Activated T-cell treated with anti-CD3 and anti-CD28 coated beads, Interleukin-2, amount 50 U/mL, for 72 hours (primary cell): ENCODE data around the gene RBBP8NL. TPM values are rescaled to one million over a fixed set of nuclear protein-coding genes. Genes with fewer than 3 reads are reported as not detected.

Source experiments
- ATAC-seq, 2 donors: fragments of 150-1000 bp; cut with Tn5 transposase; replicated peaks in 1 of 2; 2 replicates each; pipeline ENCODE4 v1.10.0; 2021; ENCODE audit warnings: moderate library complexity in 2 of 2, mild to moderate bottlenecking in 1 of 2
- DNase-seq, 2 donors: peaks; one replicate each; pipeline ENCODE4 v3.0.0; 2021 to 2022; ENCODE audit warnings: mixed read lengths in 1 of 2
- H3K27ac Mint-ChIP-seq: one replicate; pipeline ENCODE4 v1.8.0; 2022; ENCODE audit warnings: mild to moderate bottlenecking, moderate library complexity, mixed read lengths
- H3K27me3 Mint-ChIP-seq: one replicate; pipeline ENCODE4 v1.8.0; 2022; ENCODE audit warnings: low read depth, mixed read lengths
- H3K36me3 Mint-ChIP-seq, 2 donors: one replicate each; pipeline ENCODE4 v1.8.0; 2022; ENCODE audit warnings: mixed read lengths in 2 of 2, mild to moderate bottlenecking in 1 of 2; ENCODE audit not compliant: insufficient read depth in 2 of 2
- H3K4me1 Mint-ChIP-seq: one replicate; pipeline ENCODE4 v1.8.0; 2022; ENCODE audit warnings: low read depth, mixed read lengths
- H3K4me3 Mint-ChIP-seq, 2 donors: one replicate each; pipeline ENCODE4 v1.8.0; 2022; ENCODE audit warnings: mild to moderate bottlenecking in 2 of 2, mixed read lengths in 2 of 2, moderate library complexity in 2 of 2
- H3K9me3 Mint-ChIP-seq, 2 donors: one replicate each; pipeline ENCODE4 v1.8.0; 2022; ENCODE audit warnings: mixed read lengths in 2 of 2
- total RNA-seq, 2 donors: library from RNA; stranded (reverse); gene quantifications; one replicate each; pipeline ENCODE4 v1.2.3, GENCODE V29; 2022

RBBP8NL gene
- total RNA-seq, 2 donors from 2014 or later = not detected

DNA sequence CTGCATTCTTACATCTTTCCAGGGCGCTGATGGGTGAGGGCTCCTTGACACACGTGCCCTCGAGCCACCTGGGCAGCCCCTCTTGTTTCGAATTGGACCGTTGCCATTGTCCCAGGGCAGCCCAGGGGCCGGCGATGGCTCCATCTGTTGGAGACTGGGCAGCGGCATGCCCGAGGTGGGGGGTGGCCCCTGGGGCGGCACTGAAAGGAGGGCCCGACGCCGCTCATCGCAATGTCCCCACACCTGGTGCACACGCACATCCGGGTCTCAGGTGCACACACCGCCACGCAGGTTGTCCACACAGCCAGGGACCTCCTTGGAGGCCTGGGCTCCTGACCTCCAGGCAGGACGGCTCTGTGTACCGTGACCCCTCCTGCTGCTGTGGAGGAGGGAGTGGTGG lies 30.5 kb upstream of the RBBP8NL start:
- H3K4me3 Mint-ChIP-seq = no peak overlapping the region
- H3K9me3 Mint-ChIP-seq = no peaks in the 10 kb centered on the region
- H3K27ac Mint-ChIP-seq = no peak overlapping the region
- H3K4me1 Mint-ChIP-seq = no peaks in the 10 kb centered on the region
- DNase-seq (no peak), ATAC-seq (no peak)
- H3K36me3 Mint-ChIP-seq = no peaks in the 10 kb centered on the region
- peaks cover 5% of the 10 kb centered on the region for H3K27me3 Mint-ChIP-seq

DNA sequence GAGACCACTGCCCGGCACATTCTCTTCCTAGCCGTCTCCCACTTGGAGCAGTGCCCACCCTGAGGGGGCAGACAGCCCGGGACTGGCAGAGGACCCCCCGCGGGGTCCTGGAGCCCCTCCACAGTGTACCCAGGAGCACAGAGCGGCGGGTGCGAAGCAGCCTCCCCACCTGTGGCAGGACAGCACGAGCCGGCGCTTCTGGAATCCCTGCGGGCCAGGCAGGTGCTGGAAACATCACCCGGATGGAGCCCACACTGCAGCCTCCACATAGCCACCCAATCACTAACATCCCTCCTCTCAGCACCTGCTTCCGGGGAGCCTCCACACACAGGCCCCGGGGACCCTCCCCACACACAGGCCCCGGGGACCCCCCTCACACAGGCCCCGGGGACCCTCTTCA lies 29.8 kb upstream of the RBBP8NL start:
- no peaks in the 10 kb centered on the region for H3K4me1 Mint-ChIP-seq
- no peak overlapping the region for H3K4me3 Mint-ChIP-seq
- no peak for ATAC-seq
- DNase-seq = no peak
- no peak overlapping the region for H3K27ac Mint-ChIP-seq
- H3K27me3 Mint-ChIP-seq = peaks cover 5% of the 10 kb centered on the region
- no peaks in the 10 kb centered on the region for H3K36me3 Mint-ChIP-seq
- no peaks in the 10 kb centered on the region for H3K9me3 Mint-ChIP-seq

DNA sequence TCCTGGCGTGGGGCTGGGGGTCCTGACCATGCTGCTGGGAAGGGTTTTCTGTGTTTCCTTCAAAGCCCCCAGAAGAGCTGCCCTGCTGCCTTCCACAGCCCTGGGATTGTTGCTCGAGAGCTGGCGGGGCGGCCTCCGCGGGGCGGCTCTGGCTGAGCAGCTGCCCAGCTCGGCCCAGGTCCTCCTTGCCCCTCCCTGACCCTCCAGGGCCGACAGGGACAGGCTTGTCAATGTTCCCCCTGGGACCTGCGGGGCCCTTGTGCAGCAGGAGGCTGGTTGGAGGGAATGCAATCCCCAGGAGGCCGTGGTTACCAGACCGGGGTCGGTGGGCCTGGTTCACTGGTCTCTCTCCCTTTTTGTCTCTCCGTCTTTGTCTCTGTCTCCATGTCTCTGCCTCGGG lies 28.6 kb upstream of the RBBP8NL start:
- Mint-ChIP-seq H3K36me3 (no peaks in the 10 kb centered on the region), H3K4me1 (no peaks in the 10 kb centered on the region), H3K4me3 (no peak overlapping the region), H3K27me3 (peaks cover 5% of the 10 kb centered on the region), H3K9me3 (no peaks in the 10 kb centered on the region), H3K27ac (no peak overlapping the region)
- ATAC-seq (no peak), DNase-seq (no peak)

DNA sequence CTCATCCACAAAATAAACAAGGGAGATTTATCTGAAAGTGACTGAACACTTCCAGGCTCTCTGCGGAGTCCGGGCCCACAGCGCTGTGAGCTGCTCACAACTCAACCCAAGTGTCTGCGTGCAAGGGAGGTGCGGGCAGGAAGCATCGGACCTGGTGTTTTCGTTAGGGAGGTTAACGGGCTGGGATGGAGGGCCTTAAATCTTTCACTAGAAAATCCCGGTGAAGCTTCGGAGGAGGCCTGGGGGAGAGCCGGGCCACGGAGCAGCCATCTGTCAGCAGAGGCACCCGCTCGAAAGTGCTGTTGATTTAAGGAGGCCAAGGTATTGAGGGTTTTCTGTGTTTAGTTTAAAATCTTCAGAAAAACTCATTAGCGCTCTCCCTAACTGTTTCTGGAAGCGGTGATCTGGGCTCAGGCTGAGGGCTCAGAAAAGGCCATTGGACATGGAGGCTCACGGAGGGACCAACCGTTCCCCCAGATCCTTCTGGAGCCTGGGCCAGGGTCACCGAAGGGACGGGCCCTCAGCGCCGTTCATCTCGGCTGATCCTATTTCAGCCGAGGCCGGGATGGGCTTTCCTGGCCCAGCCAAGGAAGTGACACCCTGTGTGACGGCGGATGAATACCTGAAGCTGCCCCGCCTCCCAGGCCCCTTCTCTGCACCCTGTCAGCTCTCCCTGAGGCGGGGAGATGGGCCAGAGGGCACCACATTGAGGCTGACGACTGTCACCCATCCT lies 27.7 kb upstream of the RBBP8NL start:
- no peak overlapping the region for H3K27ac Mint-ChIP-seq
- H3K4me1 Mint-ChIP-seq = no peaks in the 10 kb centered on the region
- peaks cover 5% of the 10 kb centered on the region for H3K27me3 Mint-ChIP-seq
- no peak overlapping the region for H3K4me3 Mint-ChIP-seq
- H3K9me3 Mint-ChIP-seq = no peaks in the 10 kb centered on the region
- no peak for DNase-seq
- no peaks in the 10 kb centered on the region for H3K36me3 Mint-ChIP-seq
- no peak for ATAC-seq

DNA sequence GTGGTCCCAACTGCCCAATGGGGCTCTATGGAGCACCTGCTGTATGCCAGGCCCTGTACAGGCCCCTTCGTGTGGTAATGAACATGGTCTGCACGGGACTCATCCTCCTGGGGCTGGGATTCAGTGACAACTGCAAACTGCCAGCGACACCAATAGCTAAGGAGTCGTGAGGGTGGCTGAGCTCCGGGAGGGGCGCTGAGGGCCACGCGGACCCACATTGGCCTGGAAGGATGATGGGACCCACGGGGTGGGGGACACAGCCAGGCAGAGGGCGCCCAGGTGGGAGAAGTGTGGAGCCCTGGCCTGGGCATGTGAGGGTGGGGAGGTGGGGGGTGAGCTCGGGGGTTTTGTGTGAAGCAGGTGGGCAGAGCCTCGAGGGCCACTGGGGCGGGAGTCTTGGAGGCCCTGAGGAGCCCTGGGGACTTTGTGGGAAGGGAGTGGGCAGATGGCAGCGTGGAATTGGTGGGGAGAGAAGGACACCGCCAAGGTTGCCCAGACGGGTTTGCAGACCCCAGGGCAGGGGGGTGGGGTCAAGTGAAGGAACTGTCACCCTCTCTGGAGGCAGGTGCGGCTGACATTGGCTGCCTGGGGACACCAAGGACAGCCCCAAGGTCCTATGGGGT lies 26.0 kb upstream of the RBBP8NL start:
- DNase-seq (no peak), ATAC-seq (no peak)
- H3K4me3 Mint-ChIP-seq = no peak overlapping the region
- no peaks in the 10 kb centered on the region for H3K36me3 Mint-ChIP-seq
- no peaks in the 10 kb centered on the region for H3K9me3 Mint-ChIP-seq
- no peak overlapping the region for H3K27ac Mint-ChIP-seq
- H3K4me1 Mint-ChIP-seq = no peaks in the 10 kb centered on the region
- peaks cover 5% of the 10 kb centered on the region for H3K27me3 Mint-ChIP-seq

DNA sequence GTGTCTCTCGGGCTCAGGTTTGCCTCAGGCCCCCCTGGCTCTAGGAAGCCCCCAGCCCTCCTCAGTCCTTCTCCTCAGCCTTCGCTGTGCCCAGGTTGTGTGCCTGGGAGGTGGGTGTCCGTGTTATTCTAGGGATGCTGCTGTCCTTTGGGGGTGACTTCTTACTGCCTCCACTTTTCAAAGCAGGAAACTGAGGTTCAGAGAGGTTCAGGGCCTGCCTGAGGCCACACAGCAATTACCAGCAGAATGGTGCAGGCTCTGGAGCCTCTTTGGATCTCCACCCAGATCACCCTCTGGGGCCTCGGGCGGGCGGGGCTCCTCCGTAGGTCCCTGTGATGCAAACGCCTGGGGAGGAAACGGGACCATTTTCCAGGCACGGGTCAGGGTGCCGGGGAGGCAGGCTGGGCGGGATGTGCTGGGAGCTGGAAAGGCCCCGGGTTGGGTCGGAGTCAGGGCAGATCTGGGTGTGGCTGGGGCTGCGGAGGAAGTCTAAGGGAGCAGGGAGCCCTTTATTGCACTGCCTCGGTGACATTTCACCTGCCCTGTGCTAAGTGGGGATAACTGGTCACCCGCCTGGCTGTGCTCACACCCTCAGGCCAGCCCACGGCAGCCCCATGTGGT lies 25.2 kb upstream of the RBBP8NL start:
- Mint-ChIP-seq H3K27ac (no peak overlapping the region), H3K4me3 (no peak overlapping the region), H3K36me3 (no peaks in the 10 kb centered on the region), H3K4me1 (no peaks in the 10 kb centered on the region), H3K27me3 (peaks cover 5% of the 10 kb centered on the region), H3K9me3 (no peaks in the 10 kb centered on the region)
- ATAC-seq (no peak), DNase-seq (no peak)

DNA sequence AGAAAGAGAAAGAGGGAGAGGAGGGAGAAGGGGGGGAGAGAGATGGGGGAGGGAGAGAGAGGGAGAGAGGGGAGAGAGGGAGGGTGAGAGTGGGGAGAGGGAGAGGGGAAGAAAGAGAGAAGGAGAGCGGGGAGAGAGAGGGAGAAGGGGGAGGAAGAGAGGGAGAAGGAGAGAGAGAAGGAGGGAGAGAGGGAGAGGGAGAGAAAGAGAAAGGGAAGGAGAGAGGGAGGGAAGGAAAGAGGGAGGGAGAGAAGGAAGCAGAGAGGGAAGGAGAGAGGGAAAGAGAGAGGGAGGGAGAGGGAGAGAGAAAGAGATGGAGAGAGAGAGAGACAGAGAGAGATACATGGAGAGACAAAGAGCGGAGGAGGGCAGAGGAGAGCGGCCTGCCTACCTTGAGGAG lies 24.6 kb upstream of the RBBP8NL start:
- Mint-ChIP-seq H3K27ac (no peak overlapping the region), H3K36me3 (no peaks in the 10 kb centered on the region), H3K4me3 (no peak overlapping the region), H3K27me3 (peaks cover 5% of the 10 kb centered on the region), H3K4me1 (no peaks in the 10 kb centered on the region), H3K9me3 (no peaks in the 10 kb centered on the region)
- DNase-seq = no peak
- ATAC-seq = no peak

DNA sequence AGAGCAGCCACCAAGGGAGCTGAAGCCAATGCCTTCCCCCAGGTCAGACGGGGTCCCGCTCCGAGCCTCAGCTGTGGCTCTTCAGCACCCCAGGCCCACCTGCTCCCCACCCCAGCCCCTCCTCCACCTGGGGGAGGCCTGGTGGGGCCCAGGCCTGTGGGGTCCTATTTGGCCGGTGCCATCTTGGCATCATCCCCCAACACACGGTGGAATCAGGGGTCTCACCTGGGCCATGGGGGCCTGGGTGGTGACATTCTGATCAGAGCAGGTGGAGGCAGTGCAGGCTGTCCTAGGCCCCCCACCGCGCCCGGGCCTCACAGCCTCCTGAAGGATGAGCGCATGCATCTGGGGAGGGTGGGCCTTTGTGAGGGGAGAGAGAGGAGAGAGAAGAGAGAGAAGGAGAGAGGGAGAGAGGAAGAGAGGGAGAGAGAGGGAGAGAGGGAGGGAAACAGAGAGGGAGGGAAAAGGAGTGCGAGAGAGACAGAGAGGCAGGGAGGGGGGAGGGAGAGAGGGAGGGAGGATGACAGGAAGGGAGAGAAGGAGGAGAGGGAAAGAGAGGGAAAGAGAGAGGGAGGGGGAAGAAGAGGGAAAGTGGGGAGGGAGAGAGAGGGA lies 23.9 kb upstream of the RBBP8NL start:
- ATAC-seq (no peak), DNase-seq (no peak)
- peaks cover 3% of the 10 kb centered on the region for H3K27me3 Mint-ChIP-seq
- no peaks in the 10 kb centered on the region for H3K9me3 Mint-ChIP-seq
- H3K27ac Mint-ChIP-seq = no peak overlapping the region
- H3K4me3 Mint-ChIP-seq = no peak overlapping the region
- H3K4me1 Mint-ChIP-seq = no peaks in the 10 kb centered on the region
- no peaks in the 10 kb centered on the region for H3K36me3 Mint-ChIP-seq

DNA sequence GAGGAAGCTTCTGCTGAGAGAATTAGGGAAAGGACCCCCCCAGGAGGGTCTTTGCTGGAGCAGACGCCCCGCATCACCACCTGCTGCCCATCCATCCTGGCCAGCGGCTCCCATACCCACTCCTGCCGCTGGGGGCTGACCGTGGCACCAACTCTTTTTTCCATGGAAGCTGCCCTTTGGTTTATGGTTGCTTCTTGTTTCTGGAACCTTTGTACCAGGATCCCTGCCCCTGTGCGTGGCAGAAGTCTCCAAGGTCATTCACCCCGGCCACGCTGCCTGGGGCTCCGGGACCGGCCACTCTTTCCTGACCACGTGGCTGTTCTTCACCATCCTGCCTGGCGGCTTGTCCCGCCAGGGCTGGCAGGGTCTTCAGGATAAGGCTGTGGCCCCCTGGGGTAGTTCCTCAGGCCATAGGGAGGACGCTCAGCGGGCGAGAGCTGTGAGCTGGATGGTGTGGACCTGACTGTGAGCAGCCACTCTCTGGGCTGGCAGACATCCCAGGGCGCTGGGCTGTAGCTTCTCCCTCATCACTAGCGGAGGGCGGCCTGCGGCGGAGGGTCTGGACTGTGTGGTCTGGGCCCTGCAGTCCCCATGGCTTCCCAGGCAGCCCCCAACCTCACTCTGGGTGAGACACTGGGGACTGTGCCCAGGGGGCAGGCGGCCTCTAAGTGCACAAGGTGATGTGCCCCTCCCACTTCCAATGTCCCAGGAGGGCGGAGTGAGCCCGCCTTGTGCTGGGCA lies 22.8 kb upstream of the RBBP8NL start:
- Mint-ChIP-seq H3K4me1 (no peaks in the 10 kb centered on the region), H3K27me3 (no peaks in the 10 kb centered on the region), H3K27ac (no peak overlapping the region), H3K9me3 (no peaks in the 10 kb centered on the region), H3K36me3 (no peaks in the 10 kb centered on the region), H3K4me3 (no peak overlapping the region)
- DNase-seq (no peak), ATAC-seq (no peak)

DNA sequence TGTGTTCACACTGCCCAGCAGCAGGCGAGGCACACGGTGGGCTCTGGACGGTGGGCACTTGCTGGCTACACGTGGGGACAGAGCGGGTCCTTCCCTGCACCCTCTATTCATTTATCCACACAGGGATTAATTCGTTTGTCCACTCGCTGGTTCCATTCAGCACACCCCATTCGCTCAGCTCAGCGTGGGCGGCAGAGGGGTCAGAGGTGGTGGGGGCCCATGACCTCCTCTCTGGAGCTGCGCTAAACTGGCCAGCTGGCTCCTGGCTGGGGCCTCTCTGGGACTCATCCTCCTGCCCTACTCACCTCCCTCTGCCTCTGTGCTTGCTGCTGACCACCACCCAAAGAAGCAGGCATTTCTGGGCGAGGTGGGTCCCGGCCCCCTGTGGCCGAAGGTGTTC lies 21.4 kb upstream of the RBBP8NL start:
- ATAC-seq (no peak), DNase-seq (no peak)
- Mint-ChIP-seq H3K27me3 (no peaks in the 10 kb centered on the region), H3K36me3 (no peaks in the 10 kb centered on the region), H3K4me1 (no peaks in the 10 kb centered on the region), H3K4me3 (no peak overlapping the region), H3K9me3 (no peaks in the 10 kb centered on the region), H3K27ac (no peak overlapping the region)

DNA sequence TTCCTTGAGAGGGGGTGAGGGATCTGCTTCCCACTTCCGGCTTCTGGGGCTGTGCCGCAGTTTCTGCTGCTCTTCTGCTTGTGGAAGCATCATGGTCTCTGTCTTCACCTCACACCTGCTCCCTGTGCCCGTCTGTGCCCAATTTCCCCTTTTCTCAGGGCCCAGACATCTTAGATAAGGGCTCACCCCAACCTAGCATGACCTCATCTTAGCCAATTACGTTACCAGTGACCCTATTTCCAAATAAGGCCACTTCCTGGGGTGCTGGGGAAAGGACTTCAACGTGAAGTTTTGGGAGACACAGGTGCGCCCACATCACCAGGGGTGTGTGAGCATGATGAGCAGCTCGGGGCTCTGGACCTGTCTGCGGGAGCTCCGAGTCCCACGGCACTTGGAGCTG lies 20.7 kb upstream of the RBBP8NL start:
- DNase-seq (no peak), ATAC-seq (no peak)
- Mint-ChIP-seq H3K4me3 (no peak overlapping the region), H3K27ac (no peak overlapping the region), H3K36me3 (no peaks in the 10 kb centered on the region), H3K4me1 (no peaks in the 10 kb centered on the region), H3K27me3 (no peaks in the 10 kb centered on the region), H3K9me3 (no peaks in the 10 kb centered on the region)

DNA sequence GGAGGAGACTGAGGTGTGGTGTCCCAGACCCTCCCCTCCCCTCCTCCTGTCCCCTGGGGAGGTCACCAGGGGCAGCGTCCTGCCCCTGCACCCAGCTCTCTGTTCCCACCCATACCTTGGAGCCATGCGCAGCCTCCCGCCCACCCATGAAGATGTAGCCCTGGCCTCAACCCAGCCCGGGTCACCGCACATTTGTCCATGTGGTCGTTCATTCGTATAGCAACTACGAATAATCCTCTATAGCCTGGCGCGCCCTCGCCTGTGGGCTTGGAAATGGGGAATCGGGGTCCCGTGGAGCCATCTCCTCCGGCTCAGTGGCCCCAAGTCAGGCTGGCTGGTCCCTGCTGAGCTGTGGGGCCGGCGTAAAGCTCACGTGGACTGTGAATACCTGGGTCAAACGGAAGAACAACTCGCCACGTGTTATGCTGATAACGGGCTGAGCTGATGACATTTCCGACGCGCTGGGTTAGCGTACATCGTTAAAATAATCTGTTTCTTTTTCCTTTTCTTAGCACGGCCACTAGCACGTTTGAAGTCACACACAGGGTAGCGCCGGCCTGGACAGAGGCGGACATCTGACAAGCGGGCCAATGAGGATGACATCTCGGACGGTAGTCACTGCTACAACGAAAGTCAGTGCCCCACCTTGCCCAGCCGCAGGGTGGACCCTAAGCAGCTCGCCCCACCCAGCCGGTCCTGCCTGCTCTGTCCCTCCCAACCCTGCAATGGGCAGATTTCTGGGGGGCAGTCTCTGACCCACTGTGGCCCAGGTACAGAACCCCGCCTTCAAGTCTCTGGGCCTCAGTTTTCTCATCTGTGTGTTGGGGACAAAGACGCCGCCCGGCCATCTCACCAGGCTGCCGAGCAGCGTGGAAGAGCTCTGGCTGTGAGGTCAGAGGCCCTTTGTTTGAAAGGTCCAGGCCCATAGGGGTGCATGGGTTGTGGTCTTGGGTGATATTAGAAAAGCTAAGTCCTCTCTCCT lies 19.8 kb upstream of the RBBP8NL start:
- Mint-ChIP-seq H3K27ac (no peak overlapping the region), H3K36me3 (no peaks in the 10 kb centered on the region), H3K27me3 (no peaks in the 10 kb centered on the region), H3K4me3 (no peak overlapping the region), H3K9me3 (no peaks in the 10 kb centered on the region), H3K4me1 (no peaks in the 10 kb centered on the region)
- ATAC-seq (no peak), DNase-seq (no peak)
